HG02884 (cell line): ENCODE data around the gene AMOTL1.
"Not testable (repeated sequence)": the region's sequence is repeated elsewhere in the genome, so short reads cannot be mapped to it uniquely, and the experiment has no call there.

ENCODE experiments used
- ATAC-seq: cut with Tn5 transposase; IDR thresholded peaks from one replicate; pipeline ENCODE4 v1.9.1; 2021; ENCODE audit warnings: mild to moderate bottlenecking, moderate library complexity; ENCODE audit not compliant: unreplicated experiment

The AMOTL1 gene

GRCh38 chr11:94792451-94792850, 24.3 kb downstream of the AMOTL1 start:
- ATAC-seq = no peak

GRCh38 chr11:94793002-94793401, 24.8 kb downstream of the AMOTL1 start:
- ATAC-seq = no peak

- no peak for ATAC-seq
These were observed 25.7 kb downstream of the AMOTL1 start for GRCh38 chr11:94793822-94794221.

- no peak for ATAC-seq
These were observed 26.4 kb downstream of the AMOTL1 start for GRCh38 chr11:94794287-94795168.

GRCh38 chr11:94795476-94796189, 27.5 kb downstream of the AMOTL1 start:
- ATAC-seq = no peak

- ATAC-seq = no peak
These were observed 28.0 kb downstream of the AMOTL1 start for GRCh38 chr11:94796190-94796580.

GRCh38 chr11:94796863-94797262, 28.7 kb downstream of the AMOTL1 start:
- ATAC-seq = no peak

- ATAC-seq = no peak
These were observed 31.6 kb downstream of the AMOTL1 start for GRCh38 chr11:94799726-94800125.

- ATAC-seq = no peak
These were observed 32.3 kb downstream of the AMOTL1 start for GRCh38 chr11:94800414-94800813.

- no peak for ATAC-seq
These were observed 33.8 kb downstream of the AMOTL1 start for GRCh38 chr11:94801866-94802460.

GRCh38 chr11:94802501-94802900, 34.3 kb downstream of the AMOTL1 start:
- ATAC-seq = no peak

GRCh38 chr11:94803491-94803890, 35.3 kb downstream of the AMOTL1 start:
- no peak for ATAC-seq

GRCh38 chr11:94804874-94805273, 36.7 kb downstream of the AMOTL1 start:
- no peak for ATAC-seq

GRCh38 chr11:94806014-94806413, 37.9 kb downstream of the AMOTL1 start:
- no peak for ATAC-seq

GRCh38 chr11:94806419-94806818, 38.3 kb downstream of the AMOTL1 start:
- no peak for ATAC-seq

GRCh38 chr11:94809251-94809650, 41.1 kb downstream of the AMOTL1 start:
- no peak for ATAC-seq

GRCh38 chr11:94812724-94813720, 44.9 kb downstream of the AMOTL1 start:
- not testable (repeated sequence) for ATAC-seq

- ATAC-seq = no peak
These were observed 46.3 kb downstream of the AMOTL1 start for GRCh38 chr11:94814272-94814976.

- ATAC-seq = no peak
These were observed 47.7 kb downstream of the AMOTL1 start for GRCh38 chr11:94815705-94816344.
